ENCODE measurements around the gene CLCN5. TPM values are rescaled to one million over a fixed set of nuclear protein-coding genes. Genes with fewer than 3 reads are reported as not detected.

The CLCN5 gene
- total and polyA plus RNA-seq, 5 donors from 2014 or later = 0.05 to 1.3 (median 0.76) TPM

DNA sequence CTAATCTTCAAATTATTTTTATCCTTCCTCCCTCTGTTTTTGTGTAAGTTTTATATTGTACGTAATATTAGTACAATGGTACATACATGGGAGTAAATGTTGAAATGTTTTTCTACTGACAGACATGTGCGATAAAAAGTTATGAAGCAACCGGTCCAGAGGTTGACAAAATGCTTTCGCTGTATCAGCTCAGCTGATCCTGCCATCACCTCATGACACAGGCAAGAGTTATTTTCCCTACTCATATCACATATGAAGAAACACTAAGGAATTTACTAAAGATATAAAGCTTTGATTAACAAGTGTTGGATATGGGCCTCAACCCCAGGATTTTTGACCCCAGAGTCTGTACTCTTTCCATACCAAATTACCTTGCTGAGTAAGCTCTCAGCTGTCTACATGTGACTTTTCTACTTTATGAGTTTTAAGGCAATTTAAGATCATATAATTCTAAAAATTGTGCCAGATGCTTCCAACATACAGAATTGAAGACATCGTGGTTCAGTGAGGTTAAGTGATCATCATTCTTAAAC is 50.0 kb downstream of the CLCN5 start:
- DNase-seq (no peak), ATAC-seq (ENCODE audit: low read depth in 2 of 2) (no peak)
- Mint-ChIP-seq H3K36me3 (no peaks in the 10 kb centered on the region), H3K4me3 (no peak overlapping the region), H3K9me3 (peaks cover 0 to 1% (median 0%) of the 10 kb centered on the region in 7 donors), H3K27me3 (no peaks in the 10 kb centered on the region), H3K4me1 (no peaks in the 10 kb centered on the region), H3K27ac (no peak overlapping the region)
- H3K27ac ChIP-seq (ENCODE audit: insufficient read depth, low read length, poor library complexity, severe bottlenecking) = no peak overlapping the region
- no peaks in the 10 kb centered on the region for H3K9me3 ChIP-seq (ENCODE audit: control insufficient read depth in 2 of 2, low read length in 2 of 2)
- H3K36me3 ChIP-seq (ENCODE audit: control insufficient read depth, insufficient read depth, low read length) = no peaks in the 10 kb centered on the region
- H3K27me3 ChIP-seq (ENCODE audit: control insufficient read depth, insufficient read depth, low read length) = no peaks in the 10 kb centered on the region
- H3K4me3 ChIP-seq (ENCODE audit: low read depth, low read length) = no peak overlapping the region
- H3K4me1 ChIP-seq (ENCODE audit: control insufficient read depth, insufficient read depth, low read length, poor library complexity, severe bottlenecking) = no peaks in the 10 kb centered on the region

DNA sequence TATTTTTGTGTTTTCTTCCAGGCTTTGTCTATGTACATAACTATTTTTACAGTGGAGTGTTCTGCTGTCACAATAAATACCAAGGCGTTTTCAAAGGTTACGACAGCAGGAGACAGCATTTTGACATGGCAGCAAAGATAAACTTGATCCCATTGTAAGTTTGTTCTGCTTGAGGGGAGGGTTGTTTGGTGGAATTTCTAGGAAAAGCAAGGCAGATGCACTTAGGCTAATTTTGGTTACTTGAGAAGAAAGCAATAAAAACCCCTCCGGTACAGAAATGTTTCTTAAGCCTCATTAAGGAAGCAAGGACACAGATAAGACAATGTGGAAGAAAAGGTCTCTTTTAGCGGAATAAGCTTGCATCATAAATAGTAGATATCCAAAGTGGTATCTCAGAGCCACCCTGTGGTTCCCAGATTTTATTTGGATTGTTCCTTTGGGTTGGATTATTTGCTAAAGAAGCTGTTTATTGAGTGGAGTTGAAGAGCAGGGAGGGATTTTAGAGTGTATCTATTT is 54.3 kb downstream of the CLCN5 start:
- no peaks in the 10 kb centered on the region for H3K9me3 ChIP-seq (ENCODE audit: control insufficient read depth in 2 of 2, low read length in 2 of 2)
- H3K27ac ChIP-seq (ENCODE audit: insufficient read depth, low read length, poor library complexity, severe bottlenecking) = no peak overlapping the region
- Mint-ChIP-seq H3K27ac (no peak overlapping the region), H3K9me3 (peaks cover 0 to 3% (median 0%) of the 10 kb centered on the region in 7 donors), H3K36me3 (no peaks in the 10 kb centered on the region), H3K27me3 (no peaks in the 10 kb centered on the region), H3K4me3 (no peak overlapping the region), H3K4me1 (no peaks in the 10 kb centered on the region)
- no peaks in the 10 kb centered on the region for H3K27me3 ChIP-seq (ENCODE audit: control insufficient read depth, insufficient read depth, low read length)
- DNase-seq (no peak), ATAC-seq (ENCODE audit: low read depth in 2 of 2) (no peak)
- H3K36me3 ChIP-seq (ENCODE audit: control insufficient read depth, insufficient read depth, low read length) = no peaks in the 10 kb centered on the region
- no peaks in the 10 kb centered on the region for H3K4me1 ChIP-seq (ENCODE audit: control insufficient read depth, insufficient read depth, low read length, poor library complexity, severe bottlenecking)
- no peak overlapping the region for H3K4me3 ChIP-seq (ENCODE audit: low read depth, low read length)

DNA sequence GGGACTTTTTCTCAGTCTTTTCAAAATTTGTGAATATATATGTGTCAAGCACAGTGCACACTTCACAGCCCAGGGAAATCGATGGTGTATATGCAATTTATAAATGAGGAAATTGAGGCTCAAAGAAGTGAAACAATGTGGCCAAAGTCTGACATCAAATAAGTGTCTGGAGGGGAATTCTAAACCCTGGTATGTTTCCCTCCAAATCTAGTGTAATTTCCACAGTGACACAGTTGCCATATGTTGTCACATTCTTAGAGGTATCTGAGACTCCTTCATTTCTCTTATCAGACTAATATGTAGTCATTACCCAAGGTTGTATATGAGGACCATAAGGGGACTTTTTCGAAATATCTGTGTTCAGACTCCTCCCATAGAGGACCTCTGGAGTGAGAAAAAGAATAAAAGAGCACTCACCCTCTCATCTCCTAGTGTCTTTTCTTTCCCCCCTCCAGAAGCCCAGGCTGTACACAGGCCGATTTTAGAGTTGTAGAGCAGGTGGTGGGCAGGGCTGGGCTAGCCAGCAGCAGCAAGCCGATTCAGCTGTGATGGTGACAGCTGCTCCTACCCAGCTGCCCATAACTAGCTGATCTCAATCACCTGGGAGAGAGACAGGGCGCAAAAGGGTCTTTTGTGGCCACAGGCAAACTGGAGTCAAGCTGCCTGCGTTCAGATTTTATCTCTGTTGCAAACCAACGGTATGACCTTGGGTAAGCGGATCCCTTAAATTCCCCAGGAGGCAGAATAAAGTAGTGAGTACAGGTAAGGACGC is 55.1 kb downstream of the CLCN5 start:
- no peaks in the 10 kb centered on the region for H3K27me3 Mint-ChIP-seq
- no peak overlapping the region for H3K27ac ChIP-seq (ENCODE audit: insufficient read depth, low read length, poor library complexity, severe bottlenecking)
- no peak overlapping the region for H3K27ac Mint-ChIP-seq
- no peaks in the 10 kb centered on the region for H3K36me3 Mint-ChIP-seq
- no peaks in the 10 kb centered on the region for H3K9me3 ChIP-seq (ENCODE audit: control insufficient read depth in 2 of 2, low read length in 2 of 2)
- H3K4me3 ChIP-seq (ENCODE audit: low read depth, low read length) = no peak overlapping the region
- no peak overlapping the region for H3K4me3 Mint-ChIP-seq
- H3K9me3 Mint-ChIP-seq = peaks cover 0 to 3% (median 0%) of the 10 kb centered on the region in 7 donors
- H3K4me1 ChIP-seq (ENCODE audit: control insufficient read depth, insufficient read depth, low read length, poor library complexity, severe bottlenecking) = no peaks in the 10 kb centered on the region
- DNase-seq = no peak
- no peaks in the 10 kb centered on the region for H3K4me1 Mint-ChIP-seq
- ATAC-seq (ENCODE audit: low read depth in 2 of 2) = no peak
- H3K27me3 ChIP-seq (ENCODE audit: control insufficient read depth, insufficient read depth, low read length) = no peaks in the 10 kb centered on the region
- H3K36me3 ChIP-seq (ENCODE audit: control insufficient read depth, insufficient read depth, low read length) = no peaks in the 10 kb centered on the region

DNA sequence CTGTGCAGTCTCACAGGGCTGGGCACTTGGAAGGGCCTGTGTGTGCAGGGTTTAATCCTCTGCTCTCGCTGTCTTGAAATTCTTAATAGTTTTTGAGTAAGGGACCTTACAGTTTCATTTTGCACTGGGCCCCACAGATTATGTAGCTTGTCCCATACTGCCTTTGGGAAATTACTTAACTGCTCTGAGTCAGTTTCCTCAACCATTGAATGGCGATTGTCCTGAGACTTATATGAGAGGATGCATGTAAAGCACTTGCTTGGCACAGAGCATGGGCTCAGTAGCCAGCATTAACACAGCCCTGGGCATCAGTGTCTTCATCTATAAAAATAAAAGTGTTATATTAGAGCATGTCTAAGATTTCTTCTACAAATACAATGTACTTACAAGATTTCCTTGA is 55.8 kb downstream of the CLCN5 start:
- H3K36me3 Mint-ChIP-seq = no peaks in the 10 kb centered on the region
- H3K4me1 Mint-ChIP-seq = no peaks in the 10 kb centered on the region
- no peaks in the 10 kb centered on the region for H3K27me3 Mint-ChIP-seq

DNA sequence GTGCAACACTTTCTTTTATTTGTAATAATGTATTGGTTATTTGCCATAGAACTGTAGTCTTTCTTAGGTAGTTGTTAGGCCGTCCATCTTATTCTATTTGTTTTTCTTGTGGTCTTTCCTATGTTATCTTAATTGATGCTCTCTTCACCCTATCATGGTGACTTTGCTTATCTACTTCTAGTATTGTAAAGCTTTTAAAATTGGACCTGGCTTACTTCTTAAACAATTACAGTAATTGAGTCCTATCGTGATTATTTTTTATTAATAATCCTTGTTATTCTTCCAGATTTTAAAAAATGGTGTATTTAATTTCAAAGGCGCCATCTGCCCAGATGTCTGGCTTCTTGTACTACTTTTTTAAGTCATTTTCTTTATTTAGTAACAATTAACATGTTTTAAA is 63.7 kb downstream of the CLCN5 start:
- Histone ChIP-seq H3K4me1 (ENCODE audit: control insufficient read depth, insufficient read depth, low read length, poor library complexity, severe bottlenecking) (no peaks in the 10 kb centered on the region), H3K9me3 (ENCODE audit: control insufficient read depth in 2 of 2, low read length in 2 of 2) (no peaks in the 10 kb centered on the region), H3K27me3 (ENCODE audit: control insufficient read depth, insufficient read depth, low read length) (no peaks in the 10 kb centered on the region), H3K36me3 (ENCODE audit: control insufficient read depth, insufficient read depth, low read length) (no peaks in the 10 kb centered on the region), H3K27ac (ENCODE audit: insufficient read depth, low read length, poor library complexity, severe bottlenecking) (no peak overlapping the region), H3K4me3 (ENCODE audit: low read depth, low read length) (no peak overlapping the region)
- ATAC-seq (ENCODE audit: low read depth in 2 of 2) (no peak), DNase-seq (no peak)
- no peaks in the 10 kb centered on the region for H3K36me3 Mint-ChIP-seq
- no peak overlapping the region for H3K27ac Mint-ChIP-seq
- peaks cover 0 to 2% (median 0%) of the 10 kb centered on the region in 7 donors for H3K9me3 Mint-ChIP-seq
- no peaks in the 10 kb centered on the region for H3K4me1 Mint-ChIP-seq
- no peak overlapping the region for H3K4me3 Mint-ChIP-seq
- no peaks in the 10 kb centered on the region for H3K27me3 Mint-ChIP-seq

More for the DNA sequence above, 55.8 kb downstream of the CLCN5 start:
- Histone ChIP-seq H3K36me3 (ENCODE audit: control insufficient read depth, insufficient read depth, low read length) (no peaks in the 10 kb centered on the region), H3K4me3 (ENCODE audit: low read depth, low read length) (no peak overlapping the region), H3K27me3 (ENCODE audit: control insufficient read depth, insufficient read depth, low read length) (no peaks in the 10 kb centered on the region), H3K27ac (ENCODE audit: insufficient read depth, low read length, poor library complexity, severe bottlenecking) (no peak overlapping the region), H3K9me3 (ENCODE audit: control insufficient read depth in 2 of 2, low read length in 2 of 2) (no peaks in the 10 kb centered on the region), H3K4me1 (ENCODE audit: control insufficient read depth, insufficient read depth, low read length, poor library complexity, severe bottlenecking) (no peaks in the 10 kb centered on the region)
- DNase-seq (no peak), ATAC-seq (ENCODE audit: low read depth in 2 of 2) (no peak)
- H3K4me3 Mint-ChIP-seq = no peak overlapping the region
- H3K9me3 Mint-ChIP-seq = peaks cover 0 to 3% (median 0%) of the 10 kb centered on the region in 7 donors
- H3K27ac Mint-ChIP-seq = no peak overlapping the region

DNA sequence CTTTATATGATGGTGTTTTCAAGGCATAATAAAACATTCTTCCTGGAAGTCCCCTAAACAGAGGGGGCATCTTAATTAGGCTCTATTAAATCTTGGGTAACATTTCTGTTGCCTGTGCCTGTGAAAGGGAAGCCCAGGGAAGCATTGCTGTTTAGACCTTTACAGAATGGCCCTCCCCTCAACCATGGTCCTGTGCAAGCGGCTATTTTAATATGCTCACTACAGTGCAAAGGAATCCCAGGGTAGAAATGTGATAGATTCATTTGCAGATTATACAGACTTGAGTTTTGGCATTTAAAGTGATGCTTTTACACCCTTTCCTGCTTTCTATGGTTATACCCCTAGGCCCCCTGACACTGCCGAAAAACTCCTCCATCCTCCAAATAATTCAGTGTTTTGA is 65.3 kb downstream of the CLCN5 start:
- Histone ChIP-seq H3K36me3 (ENCODE audit: control insufficient read depth, insufficient read depth, low read length) (no peaks in the 10 kb centered on the region), H3K4me3 (ENCODE audit: low read depth, low read length) (no peak overlapping the region), H3K4me1 (ENCODE audit: control insufficient read depth, insufficient read depth, low read length, poor library complexity, severe bottlenecking) (no peaks in the 10 kb centered on the region), H3K27ac (ENCODE audit: insufficient read depth, low read length, poor library complexity, severe bottlenecking) (no peak overlapping the region), H3K9me3 (ENCODE audit: control insufficient read depth in 2 of 2, low read length in 2 of 2) (no peaks in the 10 kb centered on the region), H3K27me3 (ENCODE audit: control insufficient read depth, insufficient read depth, low read length) (no peaks in the 10 kb centered on the region)
- no peak overlapping the region for H3K27ac Mint-ChIP-seq
- H3K4me1 Mint-ChIP-seq = no peaks in the 10 kb centered on the region
- no peaks in the 10 kb centered on the region for H3K36me3 Mint-ChIP-seq
- ATAC-seq (ENCODE audit: low read depth in 2 of 2) (no peak), DNase-seq (no peak)
- no peak overlapping the region for H3K4me3 Mint-ChIP-seq
- H3K9me3 Mint-ChIP-seq = no peaks in the 10 kb centered on the region
- H3K27me3 Mint-ChIP-seq = no peaks in the 10 kb centered on the region

DNA sequence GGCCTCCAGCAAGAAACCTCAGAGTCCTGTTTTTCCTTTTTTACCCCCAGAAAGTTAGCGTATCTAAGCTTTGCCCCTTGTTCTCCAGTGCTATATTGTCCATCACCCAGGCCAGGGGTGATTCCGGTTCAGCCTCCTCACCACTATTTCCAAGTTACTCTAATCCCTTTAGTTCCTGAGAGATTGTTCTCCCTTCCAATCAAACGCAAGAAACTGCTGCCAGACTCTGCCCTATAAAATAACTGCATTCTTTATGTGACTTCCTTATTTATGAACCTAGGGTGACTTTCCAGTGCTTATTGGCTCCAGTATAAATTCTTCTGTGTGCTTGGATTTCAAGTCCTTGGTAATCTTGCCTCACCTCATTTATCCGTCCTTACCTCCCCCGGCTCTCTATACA is 65.7 kb downstream of the CLCN5 start:
- no peaks in the 10 kb centered on the region for H3K4me1 ChIP-seq (ENCODE audit: control insufficient read depth, insufficient read depth, low read length, poor library complexity, severe bottlenecking)

DNA sequence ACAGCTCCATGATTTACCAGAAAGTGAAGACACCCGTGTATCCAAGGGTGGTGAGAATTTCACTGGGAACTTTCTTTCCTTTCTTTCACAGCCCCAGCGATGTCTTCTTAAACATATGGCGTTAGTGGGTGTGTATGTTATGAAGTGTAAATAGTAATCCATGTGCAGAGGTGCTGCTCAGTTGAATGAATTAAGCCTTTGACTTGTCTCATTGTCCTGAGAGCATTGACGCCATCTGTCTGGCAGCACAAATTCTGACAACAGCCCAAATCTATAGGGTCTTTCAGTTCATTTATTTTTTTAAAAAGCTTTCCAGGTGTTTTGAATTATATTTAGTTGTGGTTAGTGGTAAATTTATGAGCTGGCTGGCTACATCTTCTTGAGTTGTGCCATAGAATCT is 69.4 kb downstream of the CLCN5 start:
- Histone ChIP-seq H3K9me3 (ENCODE audit: control insufficient read depth in 2 of 2, low read length in 2 of 2) (no peaks in the 10 kb centered on the region), H3K36me3 (ENCODE audit: control insufficient read depth, insufficient read depth, low read length) (no peaks in the 10 kb centered on the region), H3K27ac (ENCODE audit: insufficient read depth, low read length, poor library complexity, severe bottlenecking) (no peak overlapping the region), H3K4me1 (ENCODE audit: control insufficient read depth, insufficient read depth, low read length, poor library complexity, severe bottlenecking) (no peaks in the 10 kb centered on the region), H3K27me3 (ENCODE audit: control insufficient read depth, insufficient read depth, low read length) (no peaks in the 10 kb centered on the region), H3K4me3 (ENCODE audit: low read depth, low read length) (no peak overlapping the region)
- ATAC-seq (ENCODE audit: low read depth in 2 of 2) (no peak), DNase-seq (no peak)
- Mint-ChIP-seq H3K27me3 (no peaks in the 10 kb centered on the region), H3K36me3 (no peaks in the 10 kb centered on the region), H3K4me3 (no peak overlapping the region), H3K9me3 (no peaks in the 10 kb centered on the region), H3K4me1 (no peaks in the 10 kb centered on the region), H3K27ac (no peak overlapping the region)

More for the DNA sequence above, 65.7 kb downstream of the CLCN5 start:
- H3K9me3 ChIP-seq (ENCODE audit: control insufficient read depth in 2 of 2, low read length in 2 of 2) = no peaks in the 10 kb centered on the region
- no peak overlapping the region for H3K4me3 ChIP-seq (ENCODE audit: low read depth, low read length)
- H3K27ac ChIP-seq (ENCODE audit: insufficient read depth, low read length, poor library complexity, severe bottlenecking) = no peak overlapping the region
- Mint-ChIP-seq H3K4me3 (no peak overlapping the region), H3K36me3 (no peaks in the 10 kb centered on the region), H3K27ac (no peak overlapping the region), H3K27me3 (no peaks in the 10 kb centered on the region), H3K4me1 (no peaks in the 10 kb centered on the region), H3K9me3 (no peaks in the 10 kb centered on the region)
- H3K27me3 ChIP-seq (ENCODE audit: control insufficient read depth, insufficient read depth, low read length) = no peaks in the 10 kb centered on the region
- H3K36me3 ChIP-seq (ENCODE audit: control insufficient read depth, insufficient read depth, low read length) = no peaks in the 10 kb centered on the region
- ATAC-seq (ENCODE audit: low read depth in 2 of 2) = no peak
- no peak for DNase-seq

All from CD4-positive, CD25-positive, alpha-beta regulatory T cell (primary cell).